GM18861 (cell line): ENCODE results near the gene KDM4F.
A peak's percentile ranks its signal among the peaks of the same experiment; 100 is the strongest.

Experiments
- ATAC-seq: cut with Tn5 transposase; IDR thresholded peaks from one replicate; pipeline ENCODE4 v1.9.1; 2021; ENCODE audit not compliant: unreplicated experiment

The KDM4F gene

GRCh38 chr11:95089620-95090542 lies 40.7 kb downstream of the KDM4F start, which contains the start of gene ENDOD1:
Gene ENDOD1, plus strand, starts transcription at chr11:95089846. Its CDS starts 82 bp downstream, at chr11:95089928.
- peak; percentile 71 for ATAC-seq

- ATAC-seq: no peak
These were observed 42.5 kb downstream of the KDM4F start for GRCh38 chr11:95091663-95092180.

DNA sequence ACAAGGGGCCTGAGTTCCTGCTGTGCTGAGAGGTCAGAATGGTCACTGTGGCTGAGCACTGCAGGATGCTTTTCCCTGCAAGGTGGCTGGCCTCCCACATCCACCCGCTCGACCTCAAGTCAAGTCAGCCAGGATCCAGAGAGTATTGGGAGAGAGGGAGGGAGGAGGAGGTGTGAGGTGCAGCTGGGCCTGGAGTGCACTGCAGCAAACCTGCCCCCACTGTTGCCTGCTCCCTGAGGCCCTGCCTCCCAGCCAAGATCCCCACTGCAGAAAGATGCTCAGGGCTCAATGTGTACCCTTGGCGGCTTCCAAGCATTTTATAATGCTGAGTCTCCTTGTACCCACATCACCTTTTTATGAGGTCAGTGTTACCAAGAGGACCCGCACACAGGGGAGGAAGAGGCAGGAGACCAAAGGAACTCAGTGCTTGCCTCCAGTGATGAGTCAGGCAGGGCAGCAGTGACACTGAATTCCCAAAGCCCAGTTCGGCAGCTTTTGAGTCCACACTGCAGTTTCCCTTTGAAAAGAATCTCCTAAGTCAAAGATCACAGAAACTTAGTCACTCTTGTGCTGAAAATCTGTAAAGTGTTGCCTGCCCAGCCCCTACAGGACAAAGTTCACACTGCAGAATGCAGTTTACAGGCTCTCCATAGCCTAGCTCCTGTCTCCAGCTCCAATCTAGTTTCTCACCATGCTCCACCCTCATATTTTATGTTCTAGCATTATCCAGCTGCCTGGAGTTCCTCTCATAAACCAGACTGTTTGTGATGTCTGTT lies 43.5 kb downstream of the KDM4F start:
- ATAC-seq: no peak

DNA sequence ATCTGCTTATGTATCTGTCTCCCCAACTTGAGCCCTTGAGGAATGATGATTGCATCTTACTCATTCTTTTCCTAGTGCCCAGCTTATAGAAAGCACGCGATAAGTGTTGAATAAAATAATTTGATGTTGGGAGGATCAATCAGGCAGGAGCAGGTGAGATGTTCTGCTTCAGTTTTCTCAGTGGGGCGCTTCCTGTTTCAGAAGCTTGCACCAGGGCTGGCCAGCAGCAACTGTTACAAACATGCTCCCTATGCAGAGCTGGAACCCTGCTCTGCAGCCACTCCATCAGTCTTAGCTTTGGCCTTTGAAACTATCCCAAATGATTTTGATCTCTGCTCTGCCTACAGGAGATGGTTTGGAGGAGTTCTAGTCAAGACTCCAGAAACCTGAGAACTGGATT lies 44.3 kb downstream of the KDM4F start:
- no peak for ATAC-seq

DNA sequence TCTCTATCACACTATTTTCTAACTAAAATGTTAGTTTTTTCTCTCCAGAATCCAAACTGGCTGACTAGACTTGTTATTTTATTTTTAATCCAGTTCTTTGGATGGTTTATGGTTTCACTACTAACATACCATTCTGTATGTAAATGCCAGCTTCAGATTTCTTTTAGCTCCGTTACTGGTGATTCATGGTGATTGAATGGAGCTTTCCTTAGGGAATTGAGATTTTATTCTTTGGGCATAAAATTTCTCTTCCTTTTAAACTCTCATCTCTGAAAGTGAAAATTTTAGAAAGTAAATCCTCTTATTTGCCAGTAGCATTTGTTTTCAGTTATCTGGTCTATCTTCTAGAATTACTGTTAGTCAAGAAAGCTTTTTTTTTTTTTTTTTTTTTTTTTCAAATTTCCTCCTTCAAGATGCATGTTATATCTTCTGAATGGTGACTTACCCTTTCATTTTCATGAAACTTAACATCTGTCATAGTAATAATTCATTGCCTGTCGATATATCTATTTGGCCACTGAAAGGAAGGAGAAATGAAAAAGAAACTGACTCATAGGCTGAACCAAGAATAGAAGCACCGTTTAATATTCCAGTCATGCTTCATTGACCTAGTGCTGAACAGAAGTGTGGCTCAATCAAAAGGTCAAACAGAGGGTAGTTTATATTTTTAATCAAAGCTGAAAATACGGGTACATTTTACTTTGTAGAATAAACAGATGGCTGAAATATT lies 46.8 kb downstream of the KDM4F start:
- peak; percentile 88 for ATAC-seq

- no peak for ATAC-seq
These were observed 48.0 kb downstream of the KDM4F start for GRCh38 chr11:95097209-95097608.

DNA sequence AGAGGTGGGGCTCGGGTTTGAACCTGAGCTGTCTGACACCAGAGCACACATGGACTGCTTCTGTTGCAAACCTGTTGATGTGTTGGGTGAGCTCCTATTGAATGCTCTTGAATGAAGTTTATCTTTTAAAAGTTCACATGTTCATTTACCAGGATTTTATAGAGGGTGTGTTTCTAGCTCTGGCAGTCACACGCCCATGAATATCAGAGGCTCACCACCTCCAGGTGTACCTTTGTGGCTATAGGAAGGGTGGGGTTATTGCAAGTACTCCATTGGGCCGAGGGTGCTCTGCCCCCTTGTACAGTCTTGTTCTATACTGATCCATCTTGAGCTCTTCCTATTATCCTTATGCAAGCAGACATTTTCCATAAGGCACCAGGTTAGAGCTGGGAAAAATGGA lies 49.6 kb downstream of the KDM4F start:
- ATAC-seq: no peak

DNA sequence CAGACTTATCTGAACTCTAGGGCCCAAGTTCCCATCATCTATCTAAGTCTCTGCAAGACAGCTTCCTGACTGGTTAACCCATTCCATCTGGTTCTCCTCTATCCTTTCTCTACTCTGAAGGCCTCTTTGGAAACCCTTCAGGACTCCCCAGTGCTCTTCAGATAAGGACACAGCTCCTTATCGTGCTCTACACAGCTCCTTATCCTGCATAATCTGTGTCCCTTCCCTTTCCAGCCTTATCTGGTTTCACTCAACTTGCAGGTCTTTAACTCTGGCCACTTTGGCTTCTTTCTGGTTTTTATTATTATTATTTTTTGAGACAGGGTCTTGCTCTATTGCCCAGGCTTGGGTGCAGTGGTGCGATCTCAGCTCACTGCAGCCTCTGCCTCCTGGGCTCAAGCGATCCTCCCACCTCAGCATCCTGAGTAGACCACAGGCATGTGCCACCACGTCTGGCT lies 51.0 kb downstream of the KDM4F start:
- ATAC-seq: no peak
